ES-I3 (cell line): ENCODE results near the gene REPIN1.

ENCODE experiments used
- H3K36me3 ChIP-seq: 2 replicates; pipeline ENCODE4 v1.6.1; 2013; ENCODE audit warnings: mild to moderate bottlenecking, low read length, control low read depth, moderate library complexity; ENCODE audit not compliant: insufficient read depth
- H3K4me1 ChIP-seq: 2 replicates; pipeline ENCODE4 v1.6.1; 2013; ENCODE audit warnings: mild to moderate bottlenecking, control low read depth, low read length; ENCODE audit not compliant: insufficient read depth
- H3K9ac ChIP-seq: 2 replicates; pipeline ENCODE4 v1.6.1; 2013; ENCODE audit warnings: low read depth, mild to moderate bottlenecking, low read length, moderate library complexity
- H3K9me3 ChIP-seq: 2 replicates; pipeline ENCODE4 v1.6.1; 2013; ENCODE audit warnings: mild to moderate bottlenecking, low read length, moderate library complexity; ENCODE audit not compliant: control insufficient read depth, insufficient read depth

Gene REPIN1

DNA sequence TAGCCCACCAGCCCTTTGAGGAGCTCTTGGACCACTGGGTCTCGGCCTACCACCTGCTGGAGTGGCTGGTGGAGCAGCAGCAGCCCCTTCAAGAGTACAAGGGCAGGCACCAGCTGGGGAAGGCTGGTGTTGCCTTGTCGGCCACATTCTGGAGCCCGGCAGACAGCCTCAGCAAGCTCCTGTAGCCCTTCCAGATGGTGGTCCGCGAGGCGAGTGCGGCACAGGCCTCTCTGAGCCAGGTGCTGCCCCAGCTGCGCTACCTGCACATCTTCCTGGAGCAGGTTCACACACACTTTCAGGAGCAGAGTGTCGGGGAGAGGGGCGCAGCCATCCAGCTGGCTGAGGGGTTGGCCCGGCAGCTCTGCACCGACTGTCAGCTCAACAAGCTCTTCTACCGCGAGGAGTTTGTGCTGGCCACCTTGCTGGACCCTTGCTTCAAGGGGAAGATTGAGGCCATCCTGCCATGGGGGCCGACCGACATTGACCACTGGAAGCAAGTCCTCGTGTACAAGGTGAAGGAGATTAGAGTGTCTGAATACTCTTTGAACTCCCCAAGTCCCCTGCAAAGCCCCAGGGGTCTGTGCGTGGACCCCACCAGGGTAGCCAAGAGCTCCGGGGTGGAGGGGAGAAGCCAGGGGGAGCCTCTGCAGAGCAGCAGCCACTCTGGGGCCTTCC, 38.3 kb upstream of the REPIN1 start:
- Histone ChIP-seq H3K4me1 (peaks cover 15% of the 10 kb centered on the region; the same call in 1 of the 2 replicates), H3K9ac (no peak overlapping the region), H3K36me3 (peaks cover 15% of the 10 kb centered on the region; the same call in 1 of the 2 replicates), H3K9me3 (no peaks in the 10 kb centered on the region)

DNA sequence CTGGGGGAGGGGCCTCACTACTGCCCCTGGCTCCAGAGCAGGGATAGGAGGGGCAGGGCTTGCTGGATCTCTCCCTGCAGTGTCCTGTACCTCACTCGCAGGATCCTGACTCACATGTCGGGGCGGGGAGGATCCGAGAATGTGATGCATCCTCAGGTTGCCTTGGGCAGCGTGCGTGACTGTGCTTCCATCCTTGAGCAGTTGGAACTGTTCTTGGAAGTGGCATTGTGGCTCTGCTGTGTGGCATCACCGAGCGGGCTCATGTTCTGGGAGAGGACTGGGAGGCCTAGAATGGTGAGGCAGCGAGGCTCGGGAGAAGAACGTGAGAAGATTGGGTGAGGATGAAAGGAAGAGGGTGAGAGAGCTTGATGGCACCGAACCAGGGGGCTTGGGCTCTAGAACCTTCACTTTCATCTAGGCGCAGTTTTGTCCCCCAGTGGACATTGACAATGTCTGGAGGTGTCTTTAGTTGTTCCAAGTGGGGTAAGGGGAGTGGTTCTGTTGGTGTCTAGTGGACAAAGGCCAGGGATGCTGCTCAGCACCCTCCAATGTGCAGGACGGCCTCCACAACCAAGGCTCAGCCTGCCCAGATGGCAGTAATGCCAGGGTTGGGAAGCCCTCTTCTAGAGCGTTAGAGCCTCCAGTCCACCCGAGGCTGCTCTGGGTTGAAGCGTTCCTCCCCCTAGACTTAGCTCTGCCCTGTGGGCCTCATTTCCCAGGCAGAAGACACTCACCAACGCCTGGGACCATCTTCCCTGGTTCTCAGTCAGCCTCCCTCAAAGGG, 35.6 kb upstream of the REPIN1 start:
- H3K36me3 ChIP-seq, result peaks cover 5% of the 10 kb centered on the region; the same call in 1 of the 2 replicates
- peaks cover 21% of the 10 kb centered on the region for H3K4me1 ChIP-seq
- no peaks in the 10 kb centered on the region for H3K9me3 ChIP-seq
- H3K9ac ChIP-seq, result no peak overlapping the region

DNA sequence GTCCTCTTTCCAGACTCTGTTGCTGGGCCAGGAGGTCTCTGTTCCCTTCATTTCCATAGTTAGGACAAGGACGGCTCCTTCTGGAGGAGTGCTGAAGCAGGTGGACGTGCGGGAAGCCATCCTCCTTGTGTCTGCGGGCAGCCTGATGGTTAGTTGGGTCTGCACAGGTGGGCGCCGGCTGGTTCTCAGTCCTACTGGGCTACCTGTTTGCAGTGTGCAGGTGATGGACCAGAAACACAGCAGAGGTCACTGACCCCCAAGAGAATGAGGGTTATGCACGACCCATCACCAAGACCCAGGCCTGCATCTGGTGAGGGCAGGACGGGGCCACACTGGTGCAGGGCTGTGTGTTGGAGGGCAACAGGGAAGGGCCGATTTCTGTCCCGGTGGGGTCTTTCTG, 35.0 kb upstream of the REPIN1 start:
- no peak overlapping the region for H3K9ac ChIP-seq
- H3K36me3 ChIP-seq, result peaks cover 5% of the 10 kb centered on the region; the same call in 1 of the 2 replicates
- H3K4me1 ChIP-seq, result peaks cover 19% of the 10 kb centered on the region
- H3K9me3 ChIP-seq, result no peaks in the 10 kb centered on the region

DNA sequence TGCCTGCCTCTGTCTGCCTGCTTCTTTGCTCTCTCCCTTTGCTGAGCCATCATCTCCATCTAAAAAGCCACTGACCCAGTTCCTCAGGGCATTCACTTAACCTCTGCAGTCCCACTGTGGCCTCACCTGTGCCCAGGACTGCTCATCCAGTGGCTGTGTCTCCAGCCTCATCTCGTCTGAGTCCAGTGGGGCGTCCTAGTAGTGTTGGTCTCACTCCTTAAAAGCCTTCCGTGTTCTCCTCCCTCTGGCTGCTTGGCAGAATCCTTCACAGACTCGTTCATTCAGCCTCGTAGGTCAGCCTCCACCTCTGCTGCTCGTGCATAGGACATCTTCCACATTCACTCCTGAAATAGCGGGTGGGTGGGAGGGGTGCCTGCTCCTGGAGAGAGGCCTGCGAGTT, 34.5 kb upstream of the REPIN1 start:
- Histone ChIP-seq H3K36me3 (peaks cover 5% of the 10 kb centered on the region; the same call in 1 of the 2 replicates), H3K9me3 (no peaks in the 10 kb centered on the region), H3K4me1 (peaks cover 15% of the 10 kb centered on the region), H3K9ac (no peak overlapping the region)

DNA sequence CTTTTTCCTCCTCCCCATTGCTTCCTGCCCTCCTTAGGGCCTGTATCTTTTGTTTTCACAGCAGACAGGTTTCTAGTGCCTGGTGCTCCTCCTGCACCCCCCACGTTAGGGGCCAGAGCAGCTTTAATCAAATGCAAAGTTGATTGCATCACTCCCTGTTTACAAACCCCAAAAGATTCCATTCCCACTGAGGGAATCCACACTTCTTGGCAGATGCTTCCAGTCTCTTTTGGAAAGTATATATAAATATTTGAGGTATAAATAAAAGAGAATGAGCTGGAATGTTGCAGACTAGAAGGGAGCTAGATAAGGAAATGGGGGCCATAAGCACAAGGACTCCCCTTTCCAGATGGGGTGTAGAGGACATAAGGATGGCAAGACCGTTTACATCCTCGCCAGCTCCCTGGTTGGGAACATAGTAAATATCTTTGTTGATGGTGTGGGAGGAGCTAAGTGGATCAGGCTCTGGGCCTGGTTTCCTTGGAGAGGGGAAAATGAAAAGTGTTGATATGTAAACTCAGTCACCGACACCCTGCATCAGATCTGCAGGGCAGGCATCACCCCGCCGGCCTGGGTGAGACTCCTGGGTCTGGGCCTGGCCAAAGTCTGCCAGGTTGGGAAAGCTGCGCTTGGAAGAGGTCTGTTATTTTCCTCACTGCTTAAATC, 33.4 kb upstream of the REPIN1 start:
- H3K9ac ChIP-seq, result no peak overlapping the region

DNA sequence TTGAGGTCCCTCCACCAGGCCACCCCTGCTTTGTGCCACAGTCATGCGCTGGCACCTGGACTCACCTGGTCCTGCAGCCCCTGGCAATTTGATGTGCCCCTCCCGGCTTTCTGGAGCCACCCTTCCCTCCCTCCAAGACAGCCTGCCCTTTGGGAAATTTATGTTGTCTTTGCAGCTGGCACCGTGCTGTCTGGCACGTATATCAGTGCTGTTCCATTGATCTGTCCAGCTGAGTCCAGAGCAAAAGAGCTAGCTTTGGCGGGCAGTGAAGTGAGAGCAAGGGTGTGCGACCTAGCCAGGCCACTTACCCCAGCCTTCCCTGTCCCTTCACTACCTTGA, 32.9 kb upstream of the REPIN1 start:
- Histone ChIP-seq H3K36me3 (no peaks in the 10 kb centered on the region), H3K9ac (no peak overlapping the region), H3K9me3 (no peaks in the 10 kb centered on the region), H3K4me1 (peaks cover 6% of the 10 kb centered on the region)

More for the DNA sequence above, 33.4 kb upstream of the REPIN1 start:
- no peaks in the 10 kb centered on the region for H3K9me3 ChIP-seq
- H3K4me1 ChIP-seq, result peaks cover 6% of the 10 kb centered on the region
- H3K36me3 ChIP-seq, result no peaks in the 10 kb centered on the region

DNA sequence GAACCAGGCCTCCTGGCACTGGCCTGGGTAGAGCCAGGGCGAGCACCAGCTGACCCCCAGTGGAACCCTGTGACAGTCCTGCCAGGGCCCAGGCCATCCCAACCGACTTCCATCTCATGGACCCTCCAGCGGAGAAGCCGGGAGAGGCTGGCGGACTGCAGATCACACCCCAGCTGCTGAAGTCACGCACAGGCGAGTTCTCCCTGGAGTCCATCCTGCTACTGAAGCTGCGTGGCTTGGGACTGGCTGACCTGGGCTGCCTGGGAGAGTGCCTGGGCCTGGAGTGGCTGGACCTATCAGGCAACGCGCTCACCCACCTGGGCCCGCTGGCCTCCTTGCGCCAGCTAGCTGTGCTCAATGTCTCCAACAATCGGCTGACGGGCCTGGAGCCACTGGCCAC, 31.9 kb upstream of the REPIN1 start:
- H3K36me3 ChIP-seq, result no peaks in the 10 kb centered on the region
- peaks cover 6% of the 10 kb centered on the region for H3K4me1 ChIP-seq
- H3K9me3 ChIP-seq, result no peaks in the 10 kb centered on the region
- H3K9ac ChIP-seq, result no peak overlapping the region

DNA sequence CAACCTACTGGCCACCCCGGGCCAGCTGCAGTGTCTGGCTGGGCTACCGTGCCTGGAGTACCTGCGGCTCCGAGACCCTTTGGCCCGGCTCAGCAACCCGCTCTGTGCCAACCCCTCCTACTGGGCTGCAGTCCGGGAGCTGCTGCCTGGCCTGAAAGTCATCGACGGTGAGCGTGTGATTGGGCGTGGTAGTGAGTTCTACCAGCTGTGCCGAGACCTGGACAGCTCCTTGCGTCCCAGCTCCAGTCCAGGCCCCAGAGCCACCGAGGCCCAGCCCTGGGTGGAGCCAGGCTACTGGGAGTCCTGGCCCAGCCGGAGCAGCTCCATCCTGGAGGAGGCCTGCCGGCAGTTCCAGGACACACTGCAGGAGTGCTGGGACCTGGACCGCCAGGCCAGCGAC, 31.4 kb upstream of the REPIN1 start:
- Histone ChIP-seq H3K9ac (no peak overlapping the region), H3K36me3 (no peaks in the 10 kb centered on the region), H3K4me1 (peaks cover 6% of the 10 kb centered on the region), H3K9me3 (no peaks in the 10 kb centered on the region)

DNA sequence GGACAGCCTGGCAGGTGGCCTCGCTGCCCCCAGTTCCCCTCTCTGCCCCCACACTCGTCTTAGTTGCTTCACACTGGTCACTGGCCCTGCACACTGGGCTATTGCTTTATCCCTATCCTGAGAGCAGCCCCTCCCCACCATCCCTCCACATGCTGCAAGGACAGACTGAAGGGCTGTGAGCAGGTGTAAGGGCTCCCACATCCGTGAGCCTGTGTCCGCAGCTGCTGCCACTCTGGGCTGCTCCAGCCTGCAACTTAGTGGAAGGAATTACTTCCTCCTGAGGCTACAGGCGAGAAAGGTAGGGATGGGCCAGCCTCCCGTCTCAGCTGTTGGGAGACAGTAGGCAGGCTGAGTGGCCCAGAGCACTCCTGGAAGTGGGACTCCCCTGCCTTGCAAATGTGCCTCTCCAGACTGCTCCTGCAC, 31.0 kb upstream of the REPIN1 start:
- H3K9ac ChIP-seq, result no peak overlapping the region

DNA sequence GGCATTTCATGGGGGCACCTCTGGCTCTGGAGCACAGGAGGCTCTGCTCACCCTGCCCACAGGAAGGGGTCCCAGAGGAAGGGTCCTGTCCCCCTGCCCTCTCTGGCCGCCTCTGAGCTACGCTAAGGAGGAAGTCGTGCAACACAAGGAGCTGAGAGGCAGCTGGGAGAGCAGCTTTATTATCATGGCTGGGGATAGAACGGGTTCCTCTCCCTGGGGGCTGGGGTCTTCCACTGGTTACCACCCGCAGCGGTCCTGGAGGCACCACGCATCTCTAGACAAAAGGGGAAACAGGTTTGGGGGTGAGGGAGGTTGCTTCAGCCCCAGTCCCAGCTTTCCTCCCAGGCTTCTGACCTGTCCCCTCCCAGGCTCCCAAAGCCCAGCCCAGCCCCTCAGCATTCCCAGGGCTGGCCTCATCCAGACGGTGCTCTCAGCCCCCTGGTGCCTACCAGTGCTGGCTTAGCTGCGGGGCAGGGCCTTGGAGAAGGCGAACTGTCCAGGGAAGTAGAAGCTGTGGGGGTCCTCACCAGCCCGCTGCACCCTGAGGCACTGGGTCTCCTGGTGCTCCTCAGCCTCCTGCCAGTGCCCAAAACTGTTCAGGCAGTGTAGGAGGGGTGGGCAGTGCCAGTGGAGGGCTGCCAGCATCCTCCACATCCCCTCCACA, 30.3 kb upstream of the REPIN1 start:
- Histone ChIP-seq H3K9me3 (no peaks in the 10 kb centered on the region), H3K9ac (no peak overlapping the region), H3K4me1 (peaks cover 9% of the 10 kb centered on the region), H3K36me3 (no peaks in the 10 kb centered on the region)

More for the DNA sequence above, 31.0 kb upstream of the REPIN1 start:
- H3K4me1 ChIP-seq, result peaks cover 7% of the 10 kb centered on the region
- no peaks in the 10 kb centered on the region for H3K36me3 ChIP-seq
- no peaks in the 10 kb centered on the region for H3K9me3 ChIP-seq

DNA sequence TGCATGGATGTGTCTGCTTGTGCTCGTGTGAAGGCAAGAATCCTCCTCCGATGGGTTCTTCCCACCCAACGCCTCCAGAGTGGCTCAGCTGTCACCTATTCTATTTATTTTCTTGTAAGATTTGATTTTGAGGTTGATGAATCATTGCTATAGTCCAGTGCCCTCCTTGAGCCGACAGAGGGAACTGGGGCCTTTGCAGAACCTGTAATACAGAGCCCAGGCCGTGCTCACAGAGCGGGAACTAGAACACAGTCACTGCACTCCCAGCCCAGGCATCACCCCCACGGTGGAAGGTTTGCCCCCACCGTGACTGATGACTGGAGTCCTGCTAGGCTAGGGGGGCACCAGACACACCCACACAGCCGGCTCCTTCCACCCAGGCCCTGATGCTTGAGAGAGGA, 29.2 kb upstream of the REPIN1 start:
- Histone ChIP-seq H3K9me3 (no peaks in the 10 kb centered on the region), H3K9ac (no peak overlapping the region), H3K4me1 (peaks cover 9% of the 10 kb centered on the region), H3K36me3 (no peaks in the 10 kb centered on the region)

DNA sequence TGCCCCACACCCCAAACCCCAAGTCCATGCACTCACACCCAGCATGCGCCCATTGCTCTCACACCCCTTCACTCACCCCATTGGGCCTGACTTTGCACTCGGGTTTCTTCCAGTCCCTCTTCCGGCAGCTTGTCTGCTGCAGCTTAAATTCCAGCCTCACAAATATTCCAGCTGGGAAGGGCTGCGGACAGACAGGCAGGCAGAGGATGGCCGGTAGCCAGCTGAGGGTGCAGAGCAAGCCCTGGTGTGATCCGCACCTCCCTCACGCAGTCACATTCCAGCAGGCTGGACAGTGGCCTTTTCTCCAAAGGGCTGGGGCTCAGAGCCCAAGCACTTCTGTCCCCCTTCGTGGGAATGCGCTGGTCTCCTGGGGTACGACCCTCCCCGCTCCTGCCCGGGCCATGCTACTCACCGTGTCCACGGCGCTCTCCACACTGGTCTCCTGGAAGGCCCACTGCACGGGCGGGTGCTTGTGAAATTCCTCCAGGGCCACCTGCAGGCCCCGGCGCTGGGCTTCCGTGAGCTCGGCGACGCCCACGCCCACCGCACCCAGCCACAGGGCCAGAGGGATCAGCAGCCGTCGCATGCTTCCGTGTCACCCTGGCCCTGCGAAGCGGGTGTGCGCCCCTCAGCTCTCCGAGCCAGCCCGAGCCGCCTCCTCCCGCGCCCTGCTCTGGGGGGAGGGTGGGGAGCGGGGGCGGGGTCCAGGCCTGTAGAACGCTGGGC, 28.4 kb upstream of the REPIN1 start:
- Histone ChIP-seq H3K9me3 (no peaks in the 10 kb centered on the region), H3K4me1 (peaks cover 9% of the 10 kb centered on the region), H3K9ac (peak overlapping the region; percentile 64), H3K36me3 (no peaks in the 10 kb centered on the region)

DNA sequence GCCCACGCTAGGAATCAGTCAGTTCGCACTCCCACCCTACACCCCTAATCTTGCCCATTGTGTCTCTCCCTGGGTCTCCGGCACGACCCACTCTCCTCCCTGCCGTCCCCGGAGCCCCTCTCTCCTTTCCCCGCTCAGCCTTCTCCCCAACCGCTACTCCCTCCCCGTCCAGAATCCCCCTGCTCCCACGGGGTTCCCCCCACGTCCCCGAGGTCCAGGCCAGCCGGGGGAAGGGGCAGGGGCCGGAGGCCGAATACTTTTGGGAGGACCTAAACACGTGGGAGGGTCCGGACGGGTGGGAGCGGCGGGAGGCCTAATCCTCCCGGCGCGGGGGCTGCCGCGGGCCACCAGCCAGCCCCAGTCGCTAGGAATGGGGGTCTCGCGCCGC, 27.8 kb upstream of the REPIN1 start:
- H3K9ac ChIP-seq, result peak overlapping the region; percentile 64
- no peaks in the 10 kb centered on the region for H3K9me3 ChIP-seq
- no peaks in the 10 kb centered on the region for H3K36me3 ChIP-seq
- peaks cover 7% of the 10 kb centered on the region for H3K4me1 ChIP-seq
